ENCODE measurements around the gene ZNF577. TPM values are rescaled to one million over a fixed set of nuclear protein-coding genes. Genes with fewer than 3 reads are reported as not detected.
"Not testable (repeated sequence)": the region's sequence is repeated elsewhere in the genome, so short reads cannot be mapped to it uniquely, and the experiment has no call there.

The ZNF577 gene
- total and polyA plus RNA-seq, 9 donors = 12.5 to 19.7 (median 17.5) TPM

GRCh38 chr19:51915324-51915867 is 27.6 kb upstream of the ZNF577 start:
- no CpG with 5 or more reads among the region's 5 CpGs for WGBS (ENCODE audit: insufficient coverage)
- Histone ChIP-seq H3K27ac (ENCODE audit: low read length) (no peak overlapping the region), H3K9me3 (replicated peaks; ENCODE audit: control insufficient read depth, low read depth, low read length) (peaks cover 29% of the 10 kb centered on the region)

GRCh38 chr19:51907981-51908380 is 20.2 kb upstream of the ZNF577 start:
- 0% methylated on average over 1 of the region's 5 CpGs for WGBS (ENCODE audit: insufficient coverage)

More at GRCh38 chr19:51915324-51915867, 27.6 kb upstream of the ZNF577 start:
- H3K4me1 ChIP-seq (ENCODE audit: control insufficient read depth, insufficient read depth, low read length) = no peaks in the 10 kb centered on the region
- no peak overlapping the region for H3K4me3 ChIP-seq (ENCODE audit: low read length)
- DNase-seq = no peak
- H3K27me3 ChIP-seq (ENCODE audit: control insufficient read depth, insufficient read depth, low read length) = no peaks in the 10 kb centered on the region
- no peaks in the 10 kb centered on the region for H3K36me3 ChIP-seq (ENCODE audit: control insufficient read depth, insufficient read depth, low read length)

GRCh38 chr19:51906108-51906507 is 18.4 kb upstream of the ZNF577 start:
- H3K27ac ChIP-seq (ENCODE audit: low read length); H3K4me3 ChIP-seq (ENCODE audit: low read length); H3K36me3 ChIP-seq (ENCODE audit: control insufficient read depth, insufficient read depth, low read length); H3K4me1 ChIP-seq (ENCODE audit: control insufficient read depth, insufficient read depth, low read length); H3K9me3 ChIP-seq (replicated peaks; ENCODE audit: control insufficient read depth, low read depth, low read length); DNase-seq: not testable (repeated sequence)
- 30% methylated on average over 7 of the region's 9 CpGs for WGBS (ENCODE audit: insufficient coverage)
- peaks cover 16% of the 10 kb centered on the region for H3K27me3 ChIP-seq (ENCODE audit: control insufficient read depth, insufficient read depth, low read length)

More at GRCh38 chr19:51907981-51908380, 20.2 kb upstream of the ZNF577 start:
- DNase-seq; H3K9me3 ChIP-seq (replicated peaks; ENCODE audit: control insufficient read depth, low read depth, low read length); H3K4me3 ChIP-seq (ENCODE audit: low read length); H3K4me1 ChIP-seq (ENCODE audit: control insufficient read depth, insufficient read depth, low read length); H3K27ac ChIP-seq (ENCODE audit: low read length); H3K36me3 ChIP-seq (ENCODE audit: control insufficient read depth, insufficient read depth, low read length): not testable (repeated sequence)
- peaks cover 16% of the 10 kb centered on the region for H3K27me3 ChIP-seq (ENCODE audit: control insufficient read depth, insufficient read depth, low read length)

GRCh38 chr19:51905639-51906038 is 17.9 kb upstream of the ZNF577 start:
- peaks cover 12% of the 10 kb centered on the region for H3K9me3 ChIP-seq (replicated peaks; ENCODE audit: control insufficient read depth, low read depth, low read length)
- H3K4me1 ChIP-seq (ENCODE audit: control insufficient read depth, insufficient read depth, low read length); H3K36me3 ChIP-seq (ENCODE audit: control insufficient read depth, insufficient read depth, low read length); H3K27ac ChIP-seq (ENCODE audit: low read length); H3K4me3 ChIP-seq (ENCODE audit: low read length); DNase-seq: not testable (repeated sequence)
- no CpG with 5 or more reads among the region's 3 CpGs for WGBS (ENCODE audit: insufficient coverage)
- H3K27me3 ChIP-seq (ENCODE audit: control insufficient read depth, insufficient read depth, low read length) = peaks cover 16% of the 10 kb centered on the region

- no CpG with 5 or more reads among the region's 3 CpGs for WGBS (ENCODE audit: insufficient coverage)
- peaks cover 16% of the 10 kb centered on the region for H3K9me3 ChIP-seq (replicated peaks; ENCODE audit: control insufficient read depth, low read depth, low read length)
- peaks cover 6% of the 10 kb centered on the region for H3K4me1 ChIP-seq (ENCODE audit: control insufficient read depth, insufficient read depth, low read length)
- peaks cover 16% of the 10 kb centered on the region for H3K27me3 ChIP-seq (ENCODE audit: control insufficient read depth, insufficient read depth, low read length)
- H3K27ac ChIP-seq (ENCODE audit: low read length) = no peak overlapping the region
- DNase-seq = no peak
- no peak overlapping the region for H3K4me3 ChIP-seq (ENCODE audit: low read length)
- H3K36me3 ChIP-seq (ENCODE audit: control insufficient read depth, insufficient read depth, low read length) = peaks cover 3% of the 10 kb centered on the region
Measured at GRCh38 chr19:51905206-51905605, 17.5 kb upstream of the ZNF577 start.

GRCh38 chr19:51904331-51905165 is 16.8 kb upstream of the ZNF577 start, which contains the start of gene ZNF649:
Gene ZNF649 (minus strand): TSS chr19:51905017. CDS start chr19:51900107, 4,910 bp downstream.
- H3K27me3 ChIP-seq (ENCODE audit: control insufficient read depth, insufficient read depth, low read length) = peaks cover 16% of the 10 kb centered on the region
- peaks cover 19% of the 10 kb centered on the region for H3K9me3 ChIP-seq (replicated peaks; ENCODE audit: control insufficient read depth, low read depth, low read length)
- H3K4me1 ChIP-seq (ENCODE audit: control insufficient read depth, insufficient read depth, low read length) = peaks cover 6% of the 10 kb centered on the region
- DNase-seq = peak; percentile 94
- WGBS (ENCODE audit: insufficient coverage) = 0% methylated on average over 37 of the region's 43 CpGs
- H3K4me3 ChIP-seq (ENCODE audit: low read length) = peak within 1 kb of the TSS; percentile 78
- peaks cover 10% of the 10 kb centered on the region for H3K36me3 ChIP-seq (ENCODE audit: control insufficient read depth, insufficient read depth, low read length)
- H3K27ac ChIP-seq (ENCODE audit: low read length) = peak within 1 kb of the TSS; percentile 91

GRCh38 chr19:51903192-51903591 is 15.4 kb upstream of the ZNF577 start:
- Histone ChIP-seq H3K27me3 (ENCODE audit: control insufficient read depth, insufficient read depth, low read length) (peaks cover 16% of the 10 kb centered on the region), H3K36me3 (ENCODE audit: control insufficient read depth, insufficient read depth, low read length) (peaks cover 23% of the 10 kb centered on the region), H3K27ac (ENCODE audit: low read length) (no peak overlapping the region), H3K9me3 (replicated peaks; ENCODE audit: control insufficient read depth, low read depth, low read length) (peaks cover 31% of the 10 kb centered on the region), H3K4me1 (ENCODE audit: control insufficient read depth, insufficient read depth, low read length) (peaks cover 6% of the 10 kb centered on the region), H3K4me3 (ENCODE audit: low read length) (no peak overlapping the region)
- WGBS (ENCODE audit: insufficient coverage) = 78% methylated on average over 7 of the region's 8 CpGs
- DNase-seq = no peak

GRCh38 chr19:51901860-51902259 is 14.1 kb upstream of the ZNF577 start:
- peaks cover 38% of the 10 kb centered on the region for H3K9me3 ChIP-seq (replicated peaks; ENCODE audit: control insufficient read depth, low read depth, low read length)
- peaks cover 6% of the 10 kb centered on the region for H3K4me1 ChIP-seq (ENCODE audit: control insufficient read depth, insufficient read depth, low read length)
- no peak for DNase-seq
- WGBS (ENCODE audit: insufficient coverage) = 90% methylated on average over 3 of the region's 4 CpGs
- H3K4me3 ChIP-seq (ENCODE audit: low read length) = no peak overlapping the region
- no peak overlapping the region for H3K27ac ChIP-seq (ENCODE audit: low read length)
- H3K36me3 ChIP-seq (ENCODE audit: control insufficient read depth, insufficient read depth, low read length) = peaks cover 32% of the 10 kb centered on the region
- H3K27me3 ChIP-seq (ENCODE audit: control insufficient read depth, insufficient read depth, low read length) = peaks cover 7% of the 10 kb centered on the region

- no peaks in the 10 kb centered on the region for H3K27me3 ChIP-seq (ENCODE audit: control insufficient read depth, insufficient read depth, low read length)
- peaks cover 3% of the 10 kb centered on the region for H3K4me1 ChIP-seq (ENCODE audit: control insufficient read depth, insufficient read depth, low read length)
- no peak overlapping the region for H3K27ac ChIP-seq (ENCODE audit: low read length)
- H3K9me3 ChIP-seq (replicated peaks; ENCODE audit: control insufficient read depth, low read depth, low read length) = peaks cover 66% of the 10 kb centered on the region
- no peak overlapping the region for H3K4me3 ChIP-seq (ENCODE audit: low read length)
- WGBS (ENCODE audit: insufficient coverage) = 94% methylated on average over 7 of the region's 10 CpGs
- DNase-seq = no peak
- peaks cover 57% of the 10 kb centered on the region for H3K36me3 ChIP-seq (ENCODE audit: control insufficient read depth, insufficient read depth, low read length)
Measured at GRCh38 chr19:51891193-51891747, 3.5 kb upstream of the ZNF577 start.

- DNase-seq = no peak
- H3K4me3 ChIP-seq (ENCODE audit: low read length) = no peak overlapping the region
- H3K36me3 ChIP-seq (ENCODE audit: control insufficient read depth, insufficient read depth, low read length) = peaks cover 49% of the 10 kb centered on the region
- H3K4me1 ChIP-seq (ENCODE audit: control insufficient read depth, insufficient read depth, low read length) = peaks cover 3% of the 10 kb centered on the region
- H3K9me3 ChIP-seq (replicated peaks; ENCODE audit: control insufficient read depth, low read depth, low read length) = peaks cover 59% of the 10 kb centered on the region
- H3K27me3 ChIP-seq (ENCODE audit: control insufficient read depth, insufficient read depth, low read length) = no peaks in the 10 kb centered on the region
- no peak overlapping the region for H3K27ac ChIP-seq (ENCODE audit: low read length)
Measured at GRCh38 chr19:51889934-51890333, 2.2 kb upstream of the ZNF577 start.

All from muscle of leg (tissue), 11 donors.